Activated CD8-positive, alpha-beta memory T cell treated with anti-CD3 and anti-CD28 coated beads, Interleukin-2, amount 50 U/mL, for 1 hour (primary cell): ENCODE measurements around the gene LILRB3.
"Not testable (repeated sequence)": the region's sequence is repeated elsewhere in the genome, so short reads cannot be mapped to it uniquely, and the experiment has no call there.

Experiments
- DNase-seq: peaks from one replicate; pipeline ENCODE4 v3.0.0-alpha.2; 2020; ENCODE audit errors: extremely low read depth

The LILRB3 gene

DNA sequence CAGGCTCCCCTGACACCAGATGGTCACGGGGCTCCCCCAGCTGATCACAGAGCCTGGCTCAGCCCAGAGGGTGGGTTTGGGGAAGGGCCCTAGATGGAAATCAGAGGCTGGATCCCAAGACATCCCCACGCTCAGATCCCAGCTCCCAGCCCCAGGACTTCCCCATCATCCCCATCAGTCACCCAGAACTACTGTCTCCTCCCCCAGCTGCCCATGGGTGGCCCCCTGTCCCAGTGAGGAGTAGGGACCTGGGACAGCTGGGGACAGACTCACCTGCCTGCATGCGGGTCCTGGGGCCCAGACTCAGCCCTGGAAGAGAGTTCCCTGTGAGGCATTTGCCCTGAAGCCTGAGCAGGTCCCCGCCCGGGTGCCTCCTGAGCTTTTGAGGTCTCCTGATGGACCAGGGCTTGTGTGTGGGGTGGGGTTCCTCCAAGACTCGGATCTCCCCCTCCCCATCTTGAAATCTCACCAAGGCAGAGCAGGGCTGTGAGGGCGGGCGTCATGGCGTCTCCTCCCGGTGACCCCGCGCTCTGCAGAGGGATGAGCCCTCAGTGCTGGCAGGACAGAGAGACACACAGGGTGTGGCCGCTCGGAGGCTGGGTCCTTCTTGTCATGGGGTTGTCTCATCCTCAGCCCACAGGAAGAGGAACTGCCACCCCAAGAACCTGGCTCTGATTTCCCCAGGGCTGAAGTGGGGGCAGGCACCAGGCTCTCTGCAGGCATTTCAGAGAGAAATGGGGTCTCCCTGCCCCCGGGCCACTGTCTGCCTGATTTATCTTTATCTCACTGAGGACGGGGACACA lies at the start of gene LILRB3:
Gene LILRB3 (minus strand): TSS at position 534 of the 803 bp plus-strand sequence. CDS start 31 bp downstream, at position 503.
- DNase-seq: not testable (repeated sequence)

GRCh38 chr19:54272181-54272580 lies 49.4 kb upstream of the LILRB3 start:
- DNase-seq: not testable (repeated sequence)

GRCh38 chr19:54271587-54271986 lies 48.8 kb upstream of the LILRB3 start:
- DNase-seq: not testable (repeated sequence)

- no peak for DNase-seq
These were observed 48.3 kb upstream of the LILRB3 start for GRCh38 chr19:54271106-54271505.

- DNase-seq: no peak
These were observed 46.1 kb upstream of the LILRB3 start for GRCh38 chr19:54268936-54269335.

GRCh38 chr19:54266133-54266532 lies 43.3 kb upstream of the LILRB3 start:
- peak; percentile 12 for DNase-seq

GRCh38 chr19:54262470-54262869 lies 39.7 kb upstream of the LILRB3 start:
- no peak for DNase-seq

GRCh38 chr19:54262066-54262465 lies 39.3 kb upstream of the LILRB3 start:
- DNase-seq: no peak

GRCh38 chr19:54257116-54257480 lies 34.3 kb upstream of the LILRB3 start, which contains the start of gene LILRB5:
Gene LILRB5, minus strand, starts transcription at chr19:54257273. Its CDS starts 80 bp downstream, at chr19:54257193.
- DNase-seq: no peak

- DNase-seq: no peak
These were observed 33.7 kb upstream of the LILRB3 start for GRCh38 chr19:54256250-54257115.

- DNase-seq: no peak
These were observed 32.4 kb upstream of the LILRB3 start for GRCh38 chr19:54255105-54255775.

- no peak for DNase-seq
These were observed 31.5 kb upstream of the LILRB3 start for GRCh38 chr19:54254195-54254906.

- no peak for DNase-seq
These were observed 30.8 kb upstream of the LILRB3 start for GRCh38 chr19:54253331-54254194.

DNA sequence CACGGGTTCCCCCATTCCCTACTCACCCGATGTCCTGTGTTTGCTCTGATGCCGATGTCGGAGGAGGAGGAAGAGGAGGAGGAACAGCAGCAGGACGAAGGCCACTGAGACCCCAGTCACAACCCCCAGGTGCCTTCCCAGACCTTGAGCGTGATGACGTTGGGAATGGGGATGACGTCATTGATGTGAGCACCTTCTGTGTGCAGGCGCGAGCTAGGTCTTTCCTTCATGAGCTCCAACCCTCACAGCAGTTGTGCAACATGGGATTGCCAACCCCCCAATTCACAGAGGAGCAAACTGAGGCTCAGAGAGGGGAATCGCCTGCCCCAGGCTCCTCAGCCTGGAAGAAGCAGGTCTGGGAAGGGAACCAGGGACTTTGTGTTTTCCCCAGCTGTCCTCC lies 30.0 kb upstream of the LILRB3 start:
- no peak for DNase-seq

DNA sequence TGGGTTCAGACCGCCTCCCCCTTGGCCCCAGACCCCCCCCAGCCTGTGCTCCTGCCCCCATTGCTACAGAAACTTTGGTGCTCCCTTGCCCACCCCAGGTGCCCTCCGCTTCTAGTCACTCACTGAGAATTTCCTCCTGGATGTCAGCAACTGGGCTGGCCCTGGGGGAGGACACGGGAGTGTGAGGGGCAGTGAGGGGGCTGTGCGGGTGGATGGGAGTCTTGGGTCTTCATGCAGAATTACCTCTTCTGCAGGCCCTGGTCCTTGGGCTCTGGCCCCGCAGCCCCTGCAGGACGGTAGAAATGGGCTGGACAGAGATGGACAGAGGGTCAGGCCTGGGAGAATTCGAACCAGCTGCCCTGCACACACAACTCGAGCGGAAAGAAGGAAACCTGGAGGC lies 29.4 kb upstream of the LILRB3 start:
- no peak for DNase-seq

- no peak for DNase-seq
These were observed 25.3 kb upstream of the LILRB3 start for GRCh38 chr19:54248016-54248601.

DNA sequence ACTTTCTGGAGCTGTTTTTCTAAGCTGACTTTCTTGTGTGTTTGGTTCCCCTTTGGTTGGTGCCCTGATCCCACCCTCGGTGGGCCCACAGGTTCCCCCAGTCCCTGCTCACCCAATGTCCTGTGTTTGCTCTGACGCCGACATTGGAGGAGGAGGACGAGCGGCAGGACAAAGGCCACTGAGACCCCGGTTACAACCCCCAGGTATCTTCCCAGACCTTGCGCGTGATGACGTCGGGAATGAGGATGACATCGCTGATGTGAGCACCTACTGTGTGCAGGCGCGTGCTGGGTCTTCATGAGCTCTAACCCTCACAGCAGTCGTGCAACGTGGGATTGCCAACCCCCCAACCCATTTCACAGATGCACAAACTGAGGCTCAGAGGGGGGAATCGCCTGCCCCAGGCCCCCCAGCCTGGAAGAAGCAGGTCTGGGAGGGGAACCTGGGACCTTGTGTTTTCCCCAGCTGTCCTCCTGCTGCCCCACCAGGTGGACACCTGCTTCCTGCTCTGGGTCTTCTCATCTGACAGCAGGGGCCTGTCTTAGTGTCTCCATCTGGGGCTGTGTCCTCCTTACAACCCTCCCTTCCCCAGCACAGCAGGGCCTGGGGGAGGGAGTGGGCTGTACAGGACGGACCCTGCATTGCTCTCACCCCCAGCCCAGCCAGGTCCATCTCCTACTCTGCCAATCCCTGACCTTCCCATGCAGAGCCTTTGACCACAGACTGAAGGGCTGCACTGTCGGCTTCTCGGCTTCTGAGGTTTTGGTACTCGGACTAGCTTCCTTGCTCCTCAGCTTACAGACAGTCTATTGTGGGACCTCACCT lies 24.5 kb upstream of the LILRB3 start:
- DNase-seq: no peak

GRCh38 chr19:54245936-54246335 lies 23.1 kb upstream of the LILRB3 start:
- DNase-seq: no peak

DNA sequence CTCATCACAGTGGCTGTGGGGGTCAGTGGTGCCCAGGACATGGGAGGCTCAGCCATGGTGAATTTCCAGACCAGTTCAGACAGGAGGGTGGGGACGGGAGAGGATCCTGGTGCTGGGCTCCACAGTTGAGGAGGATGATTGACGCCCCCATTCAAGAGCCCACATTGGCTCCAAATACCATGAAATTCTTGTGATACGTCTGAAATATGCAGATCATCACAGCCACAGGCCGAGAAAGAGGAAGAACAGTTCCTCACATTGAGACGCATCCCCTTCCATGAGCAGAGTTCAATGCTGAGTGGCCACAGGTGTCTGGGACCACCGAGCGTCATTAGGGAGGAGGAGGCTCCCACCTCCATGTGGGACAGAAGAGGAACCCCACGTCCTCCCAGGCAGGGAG lies 21.0 kb upstream of the LILRB3 start:
- DNase-seq: not testable (repeated sequence)
